ENCODE results near the gene ACTL9.

ACTL9 gene

GRCh38 chr19:8678244-8678807, 20.3 kb downstream of the ACTL9 start:
- in situ Hi-C loops (cut with MboI; ENCODE audit: low sequenced_read_pairs, unreplicated experiment), result no loop called here
- TF ChIP-seq CTCF (IDR thresholded peaks at IDR 0.05; ENCODE audit: borderline replicate concordance, control extremely low read depth, extremely low read depth, insufficient read depth, missing control alignments), result no peak
- DNase-seq (ENCODE audit: low spot score), result no peak

- no peak for TF ChIP-seq CTCF (IDR thresholded peaks at IDR 0.05; ENCODE audit: borderline replicate concordance, control extremely low read depth, extremely low read depth, insufficient read depth, missing control alignments)
- in situ Hi-C loops (cut with MboI; ENCODE audit: low sequenced_read_pairs, unreplicated experiment), result no loop called here
- no peak for DNase-seq (ENCODE audit: low spot score)
These were observed 23.5 kb downstream of the ACTL9 start for GRCh38 chr19:8675066-8675465.

GRCh38 chr19:8673276-8673891, 25.2 kb downstream of the ACTL9 start:
- no peak for DNase-seq (ENCODE audit: low spot score)
- in situ Hi-C loops (cut with MboI; ENCODE audit: low sequenced_read_pairs, unreplicated experiment), result no loop called here
- no peak for TF ChIP-seq CTCF (IDR thresholded peaks at IDR 0.05; ENCODE audit: borderline replicate concordance, control extremely low read depth, extremely low read depth, insufficient read depth, missing control alignments)

GRCh38 chr19:8666814-8667405, 31.7 kb downstream of the ACTL9 start:
- no peak for DNase-seq (ENCODE audit: low spot score)
- TF ChIP-seq CTCF (IDR thresholded peaks at IDR 0.05; ENCODE audit: borderline replicate concordance, control extremely low read depth, extremely low read depth, insufficient read depth, missing control alignments), result no peak
- in situ Hi-C loops (cut with MboI; ENCODE audit: low sequenced_read_pairs, unreplicated experiment), result no loop called here

GRCh38 chr19:8665468-8666213, 33.0 kb downstream of the ACTL9 start:
- in situ Hi-C loops (cut with MboI; ENCODE audit: low sequenced_read_pairs, unreplicated experiment), result no loop called here
- TF ChIP-seq CTCF (IDR thresholded peaks at IDR 0.05; ENCODE audit: borderline replicate concordance, control extremely low read depth, extremely low read depth, insufficient read depth, missing control alignments), result no peak

GRCh38 chr19:8664671-8665057, 33.9 kb downstream of the ACTL9 start:
- in situ Hi-C loops (cut with MboI; ENCODE audit: low sequenced_read_pairs, unreplicated experiment), result no loop called here
- TF ChIP-seq CTCF (IDR thresholded peaks at IDR 0.05; ENCODE audit: borderline replicate concordance, control extremely low read depth, extremely low read depth, insufficient read depth, missing control alignments), result no peak

More at GRCh38 chr19:8665468-8666213, 33.0 kb downstream of the ACTL9 start:
- no peak for DNase-seq (ENCODE audit: low spot score)

More at GRCh38 chr19:8664671-8665057, 33.9 kb downstream of the ACTL9 start:
- no peak for DNase-seq (ENCODE audit: low spot score)

Measured in GM13976 (cell line).